Measurements from ENCODE around the gene RAB3D.

GRCh38 chr19:11284515-11284914 is 54.9 kb downstream of the RAB3D start:
- no peak for TF ChIP-seq CTCF (IDR thresholded peaks at IDR 0.05)
- TF ChIP-seq POLR2A (IDR thresholded peaks at IDR 0.05): no peak
- no peak for TF ChIP-seq POLR2AphosphoS5 (IDR thresholded peaks at IDR 0.05)
